Activated T-helper 1 cell treated with anti-CD3 and anti-CD28 coated beads, Interleukin-2, amount 50 U/mL, for 16 hours (primary cell): Measurements from ENCODE around the gene SRGAP1.

Experiments
- DNase-seq, 2 donors: peaks; one replicate each; pipeline ENCODE4 v3.0.0-alpha.2; 2020; ENCODE audit warnings: low read depth in 1 of 2, low spot score in 1 of 2

SRGAP1 gene

DNA sequence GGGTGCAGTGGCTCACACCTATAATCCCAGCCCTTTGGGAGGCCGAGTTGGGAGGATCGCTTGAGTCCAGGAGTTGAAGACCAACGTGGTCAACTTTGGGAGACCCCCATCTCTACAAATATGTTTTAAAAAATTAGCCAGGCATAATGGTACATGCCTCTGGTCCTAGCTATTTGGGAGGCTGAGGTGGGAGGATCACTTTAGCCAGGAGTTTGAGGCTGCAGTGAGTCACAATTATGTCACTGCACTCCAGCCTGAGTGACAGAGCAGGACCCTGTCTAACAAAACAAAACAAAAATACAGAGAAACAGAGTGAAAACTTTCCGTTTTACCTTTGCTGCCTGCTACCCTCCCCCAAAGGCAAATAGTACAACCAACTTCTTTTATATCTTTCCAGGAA lies 60.2 kb downstream of the SRGAP1 start:
- DNase-seq: no peak

DNA sequence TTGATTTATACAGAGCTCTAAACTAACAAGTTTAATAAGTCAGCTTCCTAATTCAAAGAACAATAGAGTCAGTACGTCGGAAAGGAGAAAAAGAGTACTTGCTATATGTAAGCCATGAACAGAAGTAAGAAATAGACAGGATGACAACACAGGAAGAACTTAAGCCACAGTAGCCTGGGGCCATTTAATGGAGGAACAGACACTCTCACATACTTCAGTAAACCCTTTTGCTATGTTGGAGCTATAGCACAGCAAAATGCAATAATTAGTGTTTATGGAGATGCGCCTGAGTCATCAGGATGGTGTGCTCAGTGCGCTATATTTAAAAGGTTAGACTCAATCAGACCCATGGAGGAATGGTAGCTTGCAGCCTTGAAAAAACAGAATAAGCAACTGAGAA lies 61.0 kb downstream of the SRGAP1 start:
- DNase-seq: no peak

DNA sequence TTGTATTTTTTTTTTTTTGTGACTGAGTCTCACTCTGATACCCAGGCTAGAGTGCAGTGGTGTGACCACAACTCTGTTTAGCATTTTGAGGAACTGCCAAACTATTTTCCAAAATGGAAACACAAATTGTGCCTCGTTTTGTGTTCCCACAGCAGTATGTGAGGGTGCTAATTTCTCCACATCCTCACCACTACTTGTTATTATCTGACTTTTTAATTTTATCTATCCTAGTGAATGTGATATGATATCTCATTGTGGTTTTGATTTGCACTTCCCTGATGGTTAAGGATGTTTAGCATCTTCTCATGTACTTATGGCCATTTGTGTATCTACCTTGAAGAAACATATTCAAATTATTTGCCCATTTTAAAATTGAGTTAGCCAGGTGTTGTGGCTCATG lies 62.4 kb downstream of the SRGAP1 start:
- DNase-seq: no peak

DNA sequence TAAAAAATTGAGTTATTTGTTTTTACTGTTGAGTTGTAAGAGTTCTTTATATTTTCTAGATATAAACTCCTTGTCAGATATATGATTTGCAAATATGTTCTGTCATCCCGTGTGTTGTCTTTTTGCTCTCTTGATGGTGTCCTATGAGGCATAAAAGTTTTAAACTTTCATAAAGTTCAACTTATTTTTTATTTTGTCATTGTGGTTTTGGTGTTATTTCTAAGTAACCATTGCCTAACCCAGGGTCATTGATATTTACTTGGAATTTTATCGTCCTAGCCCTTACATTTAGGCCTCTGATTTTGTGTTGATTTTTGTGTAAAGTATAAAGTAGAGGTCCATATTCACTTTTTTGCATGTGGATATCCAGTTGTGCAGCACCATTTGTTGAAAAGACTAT lies 63.1 kb downstream of the SRGAP1 start:
- DNase-seq: no peak

DNA sequence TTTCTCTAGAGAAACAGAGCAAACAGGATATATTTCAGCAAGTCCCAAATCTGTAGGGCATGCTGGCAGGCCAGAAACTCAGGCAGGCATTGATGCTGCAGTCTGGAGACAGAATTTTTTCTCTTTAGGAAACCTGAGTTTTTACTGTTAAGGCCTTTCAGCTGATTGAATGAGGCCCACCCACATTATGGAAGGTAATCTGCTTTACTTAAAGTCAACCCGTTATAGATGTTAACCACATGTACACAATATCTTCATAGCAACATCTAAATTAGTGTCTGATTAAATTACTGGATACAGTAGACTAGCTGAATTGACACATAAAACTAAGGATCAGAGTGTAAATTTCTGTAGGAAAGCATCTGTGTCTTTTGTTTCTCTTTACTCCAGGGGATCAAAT lies 65.2 kb downstream of the SRGAP1 start:
- no peak for DNase-seq

DNA sequence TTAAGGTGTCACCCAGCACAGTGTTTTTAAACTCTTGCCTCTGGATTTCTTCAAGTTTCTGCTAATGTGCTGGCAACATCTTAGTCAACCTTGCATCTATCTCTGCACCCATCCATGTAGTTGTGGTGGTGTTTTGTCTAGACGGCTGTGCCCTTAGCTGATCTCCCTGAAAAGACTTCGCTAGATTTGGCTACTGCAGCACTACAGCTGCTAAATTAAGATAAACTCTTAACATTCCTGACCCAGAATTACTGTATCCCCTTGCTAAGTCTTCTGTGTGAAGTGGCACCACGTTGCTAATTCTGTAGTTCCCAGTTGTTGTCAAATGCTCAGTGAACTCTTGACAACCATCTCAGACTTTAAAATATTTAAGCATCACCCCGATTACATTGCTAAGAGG lies 66.8 kb downstream of the SRGAP1 start:
- no peak for DNase-seq

DNA sequence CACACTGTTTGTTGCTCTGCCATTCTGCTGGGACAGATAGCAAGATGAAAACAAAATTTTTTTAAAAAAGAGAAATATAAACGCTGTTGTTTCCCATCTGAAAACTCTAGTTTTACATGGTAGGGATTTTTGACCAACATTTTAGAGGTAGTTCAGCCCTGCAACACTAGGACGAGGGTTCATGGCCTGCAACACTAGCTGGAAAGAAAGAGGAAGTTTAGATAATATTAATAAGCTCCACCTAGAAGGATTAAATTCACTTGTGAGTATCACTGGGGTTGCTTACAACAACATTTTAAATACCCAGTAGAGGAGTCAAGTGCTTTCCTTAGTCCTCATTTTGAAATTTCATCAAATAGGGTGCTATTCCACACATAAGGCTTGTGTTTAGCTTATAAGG lies 68.2 kb downstream of the SRGAP1 start:
- DNase-seq: no peak

DNA sequence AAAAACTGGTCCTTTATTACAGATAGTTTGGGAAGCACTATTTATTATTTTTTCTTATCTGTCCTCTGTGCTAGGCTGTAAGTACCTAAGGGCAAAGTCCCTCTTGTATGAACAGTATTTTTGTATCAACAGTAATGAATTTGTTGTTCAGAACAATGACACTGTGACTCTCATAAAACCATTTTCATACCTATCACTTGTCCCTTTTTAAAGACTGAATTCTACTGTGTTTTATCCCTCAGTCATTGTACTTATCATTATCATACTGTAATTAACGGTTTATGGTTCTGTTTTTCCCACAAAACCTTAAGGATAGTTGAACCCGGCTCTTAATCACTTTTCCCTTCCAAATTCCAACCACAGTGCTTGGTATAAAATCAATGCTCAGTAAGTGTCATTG lies 69.4 kb downstream of the SRGAP1 start:
- no peak for DNase-seq

DNA sequence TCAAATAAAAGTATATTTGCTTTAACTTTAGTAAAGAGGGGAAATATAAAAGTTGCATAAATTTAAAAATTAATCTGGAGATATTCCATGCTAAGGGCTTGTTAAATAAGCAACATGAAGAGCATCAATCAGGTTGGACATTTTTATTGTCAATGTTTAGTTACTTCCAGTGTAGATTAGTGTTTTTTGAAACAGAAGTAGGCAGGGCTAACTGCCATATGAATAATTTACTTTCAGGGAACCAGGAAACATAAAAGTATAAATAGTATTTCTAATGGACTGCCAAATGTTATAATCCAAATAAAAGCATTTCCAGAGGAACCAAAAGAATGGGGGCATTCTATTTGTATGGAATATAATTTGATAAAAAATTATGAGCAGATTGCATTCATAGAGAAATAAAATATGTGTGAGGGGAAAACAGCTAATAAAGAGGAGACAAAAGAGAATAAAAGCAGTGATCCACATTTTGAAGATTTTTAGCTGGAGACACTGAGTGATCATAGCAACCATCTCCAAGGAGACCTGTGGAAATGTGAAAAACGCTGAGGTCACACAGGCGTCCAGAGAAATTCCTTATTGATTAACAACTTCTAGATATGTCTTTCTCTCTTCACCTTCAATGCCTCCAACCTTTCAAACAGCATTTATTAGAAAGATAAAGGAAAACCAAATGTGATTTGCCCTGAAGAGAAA lies 70.8 kb downstream of the SRGAP1 start:
- no peak for DNase-seq

DNA sequence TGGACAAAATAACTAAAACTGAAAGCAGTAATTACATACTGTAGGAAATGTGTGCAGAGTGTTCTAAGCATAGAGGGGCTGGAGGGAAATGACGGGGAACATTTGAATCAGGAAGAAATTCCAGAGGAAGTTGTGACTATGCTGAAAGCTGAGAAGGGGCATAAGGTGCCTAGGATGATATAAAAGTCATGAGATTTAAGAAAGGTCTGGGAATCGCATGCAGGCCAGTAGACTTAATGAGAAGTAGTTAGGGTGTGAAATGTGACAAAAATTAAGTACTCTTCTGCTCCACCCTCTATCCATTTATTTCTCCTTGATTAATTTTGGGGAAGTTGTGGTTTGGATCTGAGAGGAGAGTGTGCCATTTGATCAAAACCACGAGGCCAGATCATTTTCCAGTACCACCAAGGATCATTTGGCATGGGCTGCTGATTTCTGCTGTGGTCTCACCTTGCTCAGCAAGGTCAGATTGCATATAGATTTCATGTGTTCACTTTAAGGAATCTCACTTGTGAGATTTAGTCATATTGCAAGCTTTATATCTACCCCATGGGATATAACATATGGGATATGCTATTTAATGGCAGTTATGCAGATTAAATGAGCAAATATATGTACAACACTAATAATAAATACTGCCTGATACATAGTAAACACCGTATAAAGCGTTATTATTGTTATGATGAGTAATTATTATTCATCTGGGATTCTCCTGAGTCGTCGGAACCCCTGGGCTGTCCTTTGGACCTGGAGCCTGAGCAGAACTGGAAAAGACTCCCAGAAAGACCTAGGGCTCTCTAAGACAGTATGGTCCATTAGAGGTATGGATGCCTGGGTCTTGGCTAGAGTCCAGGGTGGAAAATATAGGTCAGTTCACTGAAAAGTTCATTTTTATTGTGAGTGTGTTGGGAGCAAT lies 72.3 kb downstream of the SRGAP1 start:
- no peak for DNase-seq

DNA sequence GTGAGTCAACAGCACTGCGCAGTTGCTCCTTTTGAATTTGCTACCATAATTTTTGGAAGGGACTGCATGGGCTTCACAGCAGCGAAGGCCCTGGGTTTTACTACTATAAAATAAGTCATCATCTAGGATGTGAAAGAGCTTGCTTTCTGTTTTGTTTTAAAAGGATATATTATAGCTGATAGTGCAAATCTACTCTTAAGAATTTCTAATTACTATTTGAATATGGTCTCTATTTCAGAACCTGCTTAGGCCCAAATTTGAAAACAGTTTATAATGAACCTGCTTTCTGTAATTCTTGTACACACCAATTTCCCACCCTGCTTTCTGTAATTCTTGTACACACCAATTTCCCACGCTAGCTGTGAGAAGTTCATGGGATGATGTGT lies 73.0 kb downstream of the SRGAP1 start:
- DNase-seq: no peak

DNA sequence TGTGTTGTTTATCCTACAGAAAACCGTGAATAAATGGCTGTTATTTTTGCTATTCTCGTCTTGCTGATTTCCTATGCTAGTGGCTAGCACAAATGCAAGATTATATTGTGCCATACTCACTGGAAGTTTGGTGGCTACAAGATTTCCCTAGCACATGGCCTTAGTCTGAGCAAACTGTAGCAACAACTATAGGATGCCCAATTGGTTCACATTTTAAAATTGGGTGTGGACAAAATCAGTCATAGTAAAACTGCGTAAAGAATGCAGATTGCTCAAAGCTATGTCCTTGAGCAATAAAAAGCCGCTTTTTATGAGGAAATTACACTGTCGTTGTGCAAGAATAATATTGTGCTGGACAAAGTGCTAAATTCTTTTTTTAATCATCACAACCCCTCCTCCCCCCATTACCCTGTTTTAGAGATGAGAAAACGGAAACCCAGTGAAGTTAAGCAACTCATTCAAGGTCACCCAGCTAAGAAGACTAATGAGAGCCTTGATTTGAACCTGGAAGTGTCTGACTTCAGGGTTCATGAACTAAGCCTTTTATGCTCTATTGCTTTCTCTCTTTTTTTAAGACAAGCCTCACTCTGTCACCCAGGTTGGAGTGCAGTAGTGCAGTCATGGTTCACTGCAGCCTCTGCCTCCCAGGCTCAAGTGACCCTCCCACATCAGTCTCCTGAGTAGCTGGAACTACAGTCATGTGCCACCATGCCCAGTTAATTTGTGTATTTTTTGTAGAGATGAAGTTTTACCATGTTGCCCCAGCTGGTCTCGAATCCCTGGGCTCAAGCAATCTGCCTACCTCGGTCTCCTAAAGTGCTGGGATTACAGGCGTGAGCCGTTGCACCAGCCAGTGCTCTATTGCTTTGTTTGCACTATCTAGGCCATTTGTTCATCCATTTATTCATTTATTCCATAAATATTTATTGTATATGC lies 73.6 kb downstream of the SRGAP1 start:
- no peak for DNase-seq

DNA sequence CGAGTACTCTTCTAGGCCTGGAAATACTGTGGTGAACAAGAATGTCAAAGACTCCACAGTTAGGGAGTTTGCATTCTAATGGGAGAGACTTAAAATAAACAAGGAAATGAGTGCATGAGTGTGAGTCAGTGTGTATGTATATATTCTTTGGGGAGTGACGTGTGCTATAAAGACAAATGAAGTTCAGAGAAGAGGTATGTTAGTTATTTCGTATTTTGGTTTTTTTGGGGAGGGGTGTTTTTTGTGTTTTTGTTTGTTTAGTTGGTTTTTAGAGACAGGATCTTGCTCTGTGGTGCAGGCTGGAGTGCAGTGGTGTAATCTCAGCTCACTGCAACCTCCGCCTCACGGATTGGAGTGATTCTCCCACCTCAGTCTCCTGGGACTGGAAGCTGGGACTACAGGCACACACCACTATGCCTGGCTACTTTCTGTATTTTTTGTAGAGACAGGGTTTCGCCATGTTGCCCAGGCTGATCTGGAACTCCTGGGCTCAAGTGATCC lies 74.3 kb downstream of the SRGAP1 start:
- DNase-seq: no peak

DNA sequence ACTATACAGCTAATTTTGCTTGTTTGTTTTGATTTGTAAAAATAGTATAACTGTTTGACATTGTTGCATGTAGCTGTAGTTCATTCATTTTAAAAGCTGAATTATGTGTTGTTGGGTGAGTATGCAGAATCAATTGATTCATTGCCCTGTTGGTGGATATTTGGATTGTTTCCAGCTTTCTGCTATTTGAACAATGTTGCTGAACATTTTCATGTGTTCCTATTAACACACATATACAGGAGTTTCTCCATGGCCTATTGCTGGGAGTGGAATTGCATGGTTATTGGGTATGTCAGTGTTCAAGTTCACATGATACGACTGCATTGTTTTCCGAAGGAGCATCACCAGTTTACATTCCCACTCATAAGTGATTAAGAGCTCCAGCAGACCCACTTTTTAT lies 75.3 kb downstream of the SRGAP1 start:
- no peak for DNase-seq

DNA sequence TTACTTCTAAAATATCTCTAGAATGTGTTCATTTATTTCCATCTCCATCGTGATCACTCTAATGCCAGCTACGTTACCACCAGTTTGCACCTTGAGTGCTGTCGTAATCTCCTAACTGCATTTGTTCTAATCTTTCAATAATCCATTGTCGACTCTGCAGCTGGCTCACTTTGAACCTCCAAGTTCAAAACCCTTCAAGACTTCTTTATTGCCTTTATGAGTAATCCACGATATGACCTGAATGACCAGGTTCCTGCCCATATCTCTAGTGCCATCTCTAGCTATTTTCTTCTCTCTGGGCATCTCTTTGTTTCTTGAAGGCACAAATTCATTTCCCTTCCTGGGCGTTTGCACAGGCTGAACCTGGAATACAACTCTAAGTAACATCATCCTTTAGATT lies 76.7 kb downstream of the SRGAP1 start:
- no peak for DNase-seq

DNA sequence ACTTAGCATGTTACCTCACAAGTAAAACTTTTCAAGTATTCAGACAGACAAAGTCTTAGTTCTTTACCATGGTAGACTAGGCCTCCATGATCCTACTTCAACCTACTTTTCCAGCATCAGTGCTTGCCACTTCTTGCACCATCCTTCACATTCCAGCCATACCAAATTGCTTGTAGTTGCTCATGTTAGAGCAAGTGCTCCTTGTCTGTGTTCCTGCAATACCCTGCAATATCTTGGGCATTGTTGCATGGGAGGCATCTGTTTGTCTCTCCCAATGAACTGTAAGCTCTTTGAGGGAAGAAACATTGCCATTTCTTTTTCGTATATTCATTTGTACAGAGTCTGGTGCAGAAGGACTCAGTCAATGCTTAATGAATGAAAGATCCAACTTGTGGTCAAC lies 78.0 kb downstream of the SRGAP1 start:
- DNase-seq: no peak

DNA sequence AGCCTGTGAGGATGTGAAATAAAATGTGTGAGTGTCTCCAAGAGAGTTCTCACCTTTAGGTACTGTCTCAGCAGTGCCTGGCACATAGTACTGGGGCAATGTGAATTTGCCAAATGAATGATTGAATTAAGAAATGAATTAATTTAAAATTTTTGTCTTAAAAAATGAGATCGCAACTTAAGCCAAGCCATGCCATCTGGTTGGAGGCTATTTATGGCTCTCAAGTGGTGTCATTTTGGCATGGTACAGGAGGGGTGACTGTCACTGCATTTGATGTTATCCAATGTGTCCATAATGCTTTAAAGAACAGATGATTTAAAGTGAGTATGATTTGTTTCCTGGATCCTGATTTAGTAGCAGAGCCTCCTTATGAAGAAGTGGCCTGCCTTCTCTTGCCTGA lies 80.3 kb downstream of the SRGAP1 start:
- no peak for DNase-seq

DNA sequence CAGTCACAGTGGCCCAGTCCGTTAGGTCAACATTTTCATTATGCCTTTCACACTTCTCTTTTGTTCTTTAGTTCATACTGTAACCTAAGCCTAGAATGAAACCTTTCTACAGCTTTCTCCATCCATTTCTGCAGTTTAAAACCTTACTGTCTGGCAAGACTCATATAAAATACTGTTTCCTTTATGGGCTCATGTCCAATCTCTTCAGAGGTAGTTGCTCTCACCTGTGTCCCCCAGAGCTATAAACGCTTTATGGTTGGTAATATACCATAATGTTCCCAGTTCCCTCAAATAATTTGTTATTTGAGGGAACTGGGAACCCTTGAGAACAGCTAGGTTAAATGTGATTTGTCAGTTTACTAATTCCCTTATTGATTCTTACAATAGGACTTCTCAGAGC lies 83.0 kb downstream of the SRGAP1 start:
- no peak for DNase-seq

DNA sequence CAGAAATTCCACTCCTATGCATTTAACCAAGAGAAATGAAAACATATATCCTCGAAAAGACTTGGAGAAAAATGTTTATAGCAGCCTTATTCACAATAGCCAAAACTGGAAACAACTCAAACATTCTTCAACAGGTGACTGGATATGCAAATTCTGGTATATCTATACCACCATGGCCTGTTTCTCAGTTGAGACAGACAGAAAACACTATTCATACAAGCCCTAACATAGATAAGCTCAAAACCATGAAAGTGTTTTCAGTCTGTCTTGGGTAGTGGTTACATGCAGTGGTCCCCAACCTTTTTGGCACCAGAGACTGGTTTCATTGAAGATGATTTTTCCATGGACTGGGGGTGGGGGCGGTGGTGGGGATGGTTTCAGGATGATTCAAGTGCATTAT lies 83.8 kb downstream of the SRGAP1 start:
- DNase-seq: no peak

DNA sequence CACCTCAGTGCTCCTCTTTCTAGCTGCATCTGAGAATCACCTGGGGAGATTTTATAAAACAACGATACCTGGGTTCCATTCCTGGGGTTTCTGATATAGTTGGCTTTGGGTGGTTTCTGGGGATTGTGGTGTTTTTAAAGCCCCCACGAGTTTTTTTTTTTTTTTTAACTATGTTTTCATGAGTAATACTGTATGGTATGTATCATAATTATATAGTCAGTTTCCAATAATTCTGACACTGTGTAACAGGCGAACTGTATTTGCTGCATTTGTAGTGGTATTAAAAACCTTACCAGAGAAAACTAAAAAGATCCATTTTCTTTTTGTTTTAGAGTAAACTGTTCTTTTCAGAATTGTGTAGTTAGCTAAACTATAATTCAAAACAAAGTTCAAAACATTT lies 84.9 kb downstream of the SRGAP1 start:
- no peak for DNase-seq

DNA sequence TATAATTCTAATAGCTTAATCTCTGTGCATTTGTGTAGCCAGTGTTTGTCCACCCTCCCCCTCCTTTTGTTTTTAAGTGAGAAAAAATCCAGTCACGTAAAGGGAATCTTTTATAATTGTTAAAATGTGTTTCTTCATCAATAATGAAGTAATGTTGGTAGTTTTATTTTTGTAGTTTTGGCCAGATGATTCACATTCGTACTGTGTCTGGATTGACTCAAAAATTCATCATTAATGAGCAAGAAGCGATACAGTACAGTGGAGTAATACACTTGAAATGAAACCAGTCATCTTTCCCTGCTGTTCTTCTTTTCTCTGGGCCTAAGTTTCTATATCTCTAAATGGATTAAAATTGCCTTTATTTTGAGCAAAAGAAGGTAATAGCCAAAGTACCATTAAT lies 86.5 kb downstream of the SRGAP1 start:
- no peak for DNase-seq
